Stimulated activated CD4-positive, alpha-beta T cell treated with anti-CD3 and anti-CD28 coated beads, Interleukin-15, amount 100 ng/mL, for 24 hours (primary cell): ENCODE measurements around the gene RAD50.
"Not testable (repeated sequence)": the region's sequence is repeated elsewhere in the genome, so short reads cannot be mapped to it uniquely, and the experiment has no call there.

Source experiments
- DNase-seq: peaks from one replicate; pipeline ENCODE4 v3.0.0-alpha.2; 2020

Gene RAD50

GRCh38 chr5:132556763-132557477, at the start of gene RAD50:
Gene RAD50, plus strand, starts transcription at chr5:132556977. Its CDS starts 348 bp downstream, at chr5:132557325.
- DNase-seq: peak; percentile 97

- no peak for DNase-seq
These were observed 46.7 kb upstream of the RAD50 start for GRCh38 chr5:132510076-132510475.

- DNase-seq: not testable (repeated sequence)
These were observed 43.0 kb upstream of the RAD50 start for GRCh38 chr5:132513618-132514336.

GRCh38 chr5:132522067-132522466, 34.7 kb upstream of the RAD50 start:
- not testable (repeated sequence) for DNase-seq

- DNase-seq: not testable (repeated sequence)
These were observed 31.9 kb upstream of the RAD50 start for GRCh38 chr5:132524877-132525276.

- peak; percentile 21 for DNase-seq
These were observed 31.5 kb upstream of the RAD50 start for GRCh38 chr5:132525299-132525724.

- DNase-seq: peak; percentile 37
These were observed 30.3 kb upstream of the RAD50 start for GRCh38 chr5:132526290-132526973.

GRCh38 chr5:132526974-132527564, 29.7 kb upstream of the RAD50 start:
- DNase-seq: no peak

- no peak for DNase-seq
These were observed 28.8 kb upstream of the RAD50 start for GRCh38 chr5:132528021-132528420.

- DNase-seq: peak; percentile 9
These were observed 27.7 kb upstream of the RAD50 start for GRCh38 chr5:132528866-132529634.

GRCh38 chr5:132530946-132531345, 25.8 kb upstream of the RAD50 start:
- DNase-seq: no peak

DNA sequence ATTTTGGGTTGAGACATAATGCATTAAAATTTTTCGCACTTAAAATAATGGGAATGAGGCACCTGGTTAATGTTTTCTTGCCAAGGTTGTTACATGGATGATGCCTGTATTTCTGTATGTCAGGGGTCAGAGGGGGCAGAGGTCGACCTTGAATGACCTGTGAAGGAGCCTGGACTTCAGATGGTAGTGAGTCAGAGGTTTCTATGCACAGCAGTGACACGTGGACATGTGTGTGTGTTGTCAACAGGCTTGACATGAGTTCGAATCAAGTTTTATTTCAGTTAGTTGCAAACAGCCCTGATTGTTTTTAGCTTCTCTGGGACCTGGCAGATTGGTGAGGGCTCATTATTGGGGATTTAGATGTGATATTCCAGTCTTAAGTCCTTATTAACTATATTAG, 17.1 kb upstream of the RAD50 start:
- no peak for DNase-seq

DNA sequence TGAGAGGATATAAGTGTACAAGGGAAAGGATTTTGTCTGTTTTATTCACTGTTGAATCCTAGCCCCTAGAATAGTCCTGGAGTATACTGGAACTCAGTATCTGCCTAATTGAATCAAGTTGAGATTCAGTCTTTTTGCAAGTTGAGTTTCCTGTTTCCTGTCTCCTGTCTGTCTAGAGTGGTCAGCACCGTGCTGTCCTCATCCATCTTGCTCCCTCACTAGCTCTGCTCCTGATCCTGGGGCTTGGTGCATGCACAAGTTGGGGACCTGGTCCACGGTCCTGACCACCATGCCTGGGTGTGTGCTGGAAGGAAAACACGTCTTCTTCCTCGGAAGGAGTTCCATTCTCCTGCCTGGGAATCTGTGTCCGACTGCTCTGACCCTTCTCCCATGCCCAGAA, 16.6 kb upstream of the RAD50 start:
- DNase-seq: no peak

DNA sequence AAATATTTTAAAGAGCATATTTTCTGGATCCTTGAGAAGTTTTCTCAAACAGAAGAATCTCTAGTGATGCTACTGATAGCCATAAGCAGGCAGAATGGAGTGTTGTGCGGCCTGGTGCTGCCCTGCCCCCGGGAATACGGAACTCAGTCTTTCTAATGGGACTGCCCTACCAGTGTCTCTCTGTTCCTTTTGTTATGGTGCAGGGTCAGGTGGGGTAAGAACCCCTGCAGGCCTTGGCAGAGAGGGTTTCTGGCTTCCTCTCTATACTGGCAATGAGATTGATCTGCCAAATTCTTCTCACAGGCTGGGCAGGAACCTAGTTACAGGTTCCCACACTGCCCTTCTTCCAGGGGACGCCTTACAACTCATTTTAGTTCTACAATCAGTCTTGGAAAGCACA, 16.0 kb upstream of the RAD50 start:
- DNase-seq: no peak

GRCh38 chr5:132543472-132544201, 13.1 kb upstream of the RAD50 start, which contains the start of gene IL5:
Gene IL5, minus strand, starts transcription at chr5:132543522. Its CDS starts 44 bp downstream, at chr5:132543478.
- no peak for DNase-seq

GRCh38 chr5:132546108-132546507, 10.7 kb upstream of the RAD50 start:
- peak; percentile 79 for DNase-seq

- no peak for DNase-seq
These were observed 9.5 kb upstream of the RAD50 start for GRCh38 chr5:132547269-132547668.

GRCh38 chr5:132548834-132549233, 7.9 kb upstream of the RAD50 start:
- DNase-seq: not testable (repeated sequence)

GRCh38 chr5:132549576-132549975, 7.2 kb upstream of the RAD50 start:
- DNase-seq: no peak

- no peak for DNase-seq
These were observed 519 bp upstream of the RAD50 start for GRCh38 chr5:132556153-132556762.

DNA sequence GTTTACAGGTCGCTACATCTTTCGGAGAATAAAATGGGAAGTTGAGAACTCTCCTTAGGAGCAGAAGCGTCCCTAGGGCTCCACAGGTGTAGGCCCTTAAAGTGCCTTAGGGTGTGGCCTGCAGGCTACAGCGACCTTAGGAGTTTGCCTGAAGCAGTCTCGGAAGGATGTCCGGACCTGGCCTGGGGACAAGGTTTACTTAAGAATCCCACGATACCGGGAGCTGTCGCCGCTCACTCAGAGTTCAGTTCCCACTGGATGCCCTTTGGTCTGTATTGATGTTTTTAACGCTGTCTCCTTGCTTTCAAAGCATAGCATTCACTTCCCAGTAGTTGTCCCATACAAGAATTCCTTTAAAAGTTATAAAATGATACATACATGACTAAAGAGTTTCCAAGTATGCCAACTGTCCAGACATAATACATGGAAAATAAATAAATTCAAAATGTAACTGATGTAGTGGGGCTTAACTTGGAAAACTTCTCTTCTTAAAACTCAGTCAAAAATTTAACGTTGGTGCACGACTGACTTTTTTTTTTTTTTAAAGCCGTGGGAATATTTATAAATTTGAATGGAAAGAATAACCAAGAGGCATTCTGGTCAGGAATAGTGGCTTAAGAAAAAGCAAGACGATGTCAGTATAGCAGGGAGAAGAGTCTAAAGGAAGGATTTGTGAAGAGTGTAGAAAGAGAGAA, 848 bp downstream of the RAD50 start:
- DNase-seq: peak; percentile 59
